K562 treated with DMSO at 1 percent for 4 hours (cell line): ENCODE results near the gene RARS2. TPM values are rescaled to one million over a fixed set of nuclear protein-coding genes. Genes with fewer than 3 reads are reported as not detected.

Source experiments
- total RNA-seq: library from RNA; unstranded; fragments of 300-600 nt; gene quantifications from 2 replicates; pipeline ENCODE4 v1.2.3, GENCODE V29; 2022; ENCODE audit not compliant: insufficient read depth

Gene RARS2, protein sequence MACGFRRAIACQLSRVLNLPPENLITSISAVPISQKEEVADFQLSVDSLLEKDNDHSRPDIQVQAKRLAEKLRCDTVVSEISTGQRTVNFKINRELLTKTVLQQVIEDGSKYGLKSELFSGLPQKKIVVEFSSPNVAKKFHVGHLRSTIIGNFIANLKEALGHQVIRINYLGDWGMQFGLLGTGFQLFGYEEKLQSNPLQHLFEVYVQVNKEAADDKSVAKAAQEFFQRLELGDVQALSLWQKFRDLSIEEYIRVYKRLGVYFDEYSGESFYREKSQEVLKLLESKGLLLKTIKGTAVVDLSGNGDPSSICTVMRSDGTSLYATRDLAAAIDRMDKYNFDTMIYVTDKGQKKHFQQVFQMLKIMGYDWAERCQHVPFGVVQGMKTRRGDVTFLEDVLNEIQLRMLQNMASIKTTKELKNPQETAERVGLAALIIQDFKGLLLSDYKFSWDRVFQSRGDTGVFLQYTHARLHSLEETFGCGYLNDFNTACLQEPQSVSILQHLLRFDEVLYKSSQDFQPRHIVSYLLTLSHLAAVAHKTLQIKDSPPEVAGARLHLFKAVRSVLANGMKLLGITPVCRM
- total RNA-seq: 21.6 and 25.9 TPM in 2 replicates

DNA sequence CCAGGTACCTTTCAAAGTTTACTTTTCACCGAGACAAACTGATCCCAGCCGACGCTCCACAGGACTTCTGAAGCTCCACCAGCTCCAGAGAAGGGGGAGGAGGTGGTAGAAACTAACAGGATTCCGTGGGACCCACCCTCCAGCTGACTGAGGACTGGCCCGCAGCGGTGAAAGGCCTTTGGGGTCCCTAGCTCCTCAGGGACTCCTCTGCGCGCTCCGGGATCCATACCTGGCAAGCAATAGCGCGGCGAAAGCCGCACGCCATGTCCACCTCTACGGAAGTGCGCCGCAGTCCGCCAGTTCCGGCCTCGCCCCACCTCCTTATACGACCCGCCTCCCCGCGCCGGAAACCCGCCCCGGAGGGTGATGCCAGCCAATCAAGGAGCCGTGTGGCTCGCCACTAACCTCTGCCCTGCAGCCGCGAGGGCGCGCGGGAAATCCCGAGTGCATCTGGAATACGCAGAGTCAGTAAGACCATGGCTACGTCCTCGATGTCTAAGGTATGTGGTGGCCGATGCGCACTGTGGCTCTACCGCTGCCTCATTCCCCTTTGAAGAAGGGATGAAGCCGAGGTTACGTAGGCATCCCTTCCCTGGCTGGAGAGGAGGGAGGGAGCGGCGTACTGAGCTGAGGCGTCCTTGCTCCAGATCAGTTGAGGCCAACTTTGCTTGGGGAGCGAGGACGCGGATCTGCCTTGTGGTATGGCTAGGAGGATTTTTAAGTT, at the start of gene RARS2, which contains the start of gene ORC3:
RARS2 (minus strand) TSS at position 295 of the 724 bp plus-strand sequence; CDS start at position 265, 30 bp downstream.
ORC3 (plus strand) TSS at position 443 of the 724 bp plus-strand sequence; CDS start at position 477, 34 bp downstream.

DNA sequence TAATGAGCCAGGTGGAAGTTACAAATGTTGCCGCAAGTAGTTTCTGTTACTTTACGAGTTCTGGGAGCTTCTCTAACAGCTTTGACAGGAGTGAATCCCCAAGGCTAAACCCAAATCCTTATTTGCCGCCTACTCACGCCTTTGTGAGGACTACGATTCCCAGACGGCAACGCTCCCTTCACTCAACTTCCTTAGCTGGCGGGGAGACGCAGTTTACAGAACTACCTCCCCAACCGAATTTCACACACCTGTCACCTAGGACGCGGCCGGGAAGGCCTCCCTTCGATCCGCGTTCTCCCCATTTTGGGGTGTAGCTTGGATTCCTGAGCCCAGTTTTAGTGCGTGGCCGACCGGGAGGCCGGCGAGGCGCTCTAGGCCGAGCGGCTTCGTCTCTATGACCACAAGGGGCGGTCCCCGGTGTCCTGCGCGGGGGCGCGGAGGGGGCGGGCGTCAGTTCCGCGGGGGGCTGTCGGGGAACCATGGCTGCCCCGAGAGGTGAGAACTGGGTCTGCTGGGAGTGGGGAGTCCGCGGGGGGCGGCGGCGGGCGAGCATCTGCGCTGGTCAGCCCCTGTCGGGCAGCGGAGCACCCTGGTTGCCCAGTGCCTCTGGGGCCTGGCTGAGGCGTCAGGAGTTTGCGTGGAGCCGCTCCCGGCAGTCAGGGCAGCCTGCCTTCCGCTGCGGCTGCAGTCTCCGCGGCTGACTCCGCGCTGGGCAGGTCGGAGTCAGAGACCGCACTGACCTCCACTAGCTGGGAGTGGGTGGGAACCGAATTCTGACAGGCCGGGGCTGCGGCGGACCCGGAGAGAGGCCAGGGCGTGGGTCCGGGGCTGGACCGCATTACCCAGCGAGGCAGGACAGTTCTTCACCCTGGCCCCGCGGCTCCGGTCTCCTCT, 117.0 kb downstream of the RARS2 start, which contains the start of gene SLC35A1:
SLC35A1 (plus strand) TSS at position 450 of the 894 bp plus-strand sequence; CDS start at position 480, 30 bp downstream.

Other genes with a start within 250 kb of the RARS2 start
- gene C6orf163, start 245.2 kb downstream of the RARS2 start, total RNA-seq: 0.61 and 1.7 TPM in 2 replicates
- gene CFAP206, start 182.0 kb downstream of the RARS2 start, total RNA-seq: not detected in 2 replicates
- gene SLC35A1, start 117.0 kb downstream of the RARS2 start, total RNA-seq: 9.1 and 9.4 TPM in 2 replicates
- 14.6 and 18.8 TPM in 2 replicates for gene ORC3, start 148 bp upstream of the RARS2 start, total RNA-seq
- gene AKIRIN2, start 112.2 kb upstream of the RARS2 start, total RNA-seq: 65.8 and 67.8 TPM in 2 replicates